Measurements from ENCODE around the gene HS6ST2. TPM values are rescaled to one million over a fixed set of nuclear protein-coding genes. Genes with fewer than 3 reads are reported as not detected.

The HS6ST2 gene
- total RNA-seq, 1 experiment from 2014 or later = 13.4 TPM

DNA sequence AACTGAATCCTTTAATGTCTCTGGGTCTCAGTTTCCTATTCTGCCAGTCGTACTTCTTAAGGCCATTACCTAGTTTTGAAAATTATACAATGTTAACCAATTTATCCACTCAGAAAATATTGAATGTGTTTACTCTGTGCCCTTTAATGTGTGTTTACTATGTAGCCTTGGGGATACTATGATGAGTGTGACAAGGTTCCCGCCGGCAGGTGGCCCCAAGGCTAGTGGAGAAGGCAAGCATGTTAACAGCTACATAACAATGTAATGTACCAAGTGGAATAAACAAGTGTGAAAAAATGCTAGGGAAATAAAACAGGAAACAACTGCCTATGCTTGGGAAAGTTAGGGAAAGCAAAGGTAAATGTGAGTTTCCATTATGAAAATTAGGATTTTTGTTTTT is 282.3 kb downstream of the HS6ST2 start:
- intact Hi-C loops (cut with micrococcal nuclease; ENCODE audit: unreplicated experiment) = no loop called here
- Histone ChIP-seq H3K4me1 (replicated peaks; ENCODE audit: insufficient read depth) (no peaks in the 10 kb centered on the region), H3K4me3 (no peak overlapping the region), H3K4me2 (no peak overlapping the region), H3K27me3 (ENCODE audit: insufficient read depth, low read depth) (no peaks in the 10 kb centered on the region), H4K20me1 (ENCODE audit: insufficient read depth) (no peaks in the 10 kb centered on the region; the same call in 1 of the 2 replicates), H3K79me2 (ENCODE audit: low read depth) (no peaks in the 10 kb centered on the region), H3K27ac (no peak overlapping the region), H3F3A (ENCODE audit: insufficient read depth, low read depth) (no peaks in the 10 kb centered on the region), H3K9me2 (ENCODE audit: insufficient read depth) (no peaks in the 10 kb centered on the region), H3K9me3 (ENCODE audit: insufficient read depth, low read depth) (no peaks in the 10 kb centered on the region), H2AFZ (no peak overlapping the region), H3K36me3 (ENCODE audit: low read depth) (peaks cover 3% of the 10 kb centered on the region; the same call in 1 of the 2 replicates)
- DNase-seq = no peak
- ChIA-PET POLR2A (ENCODE audit: unreplicated experiment) (no interaction called here), CTCF (no interaction called here)
- BruUV-seq (replicated peaks) = no TSS peak
- TF ChIP-seq EZH2 (IDR thresholded peaks at IDR 0.05; ENCODE audit: low read depth) = no peak
- TF ChIP-seq, protein P1, sequence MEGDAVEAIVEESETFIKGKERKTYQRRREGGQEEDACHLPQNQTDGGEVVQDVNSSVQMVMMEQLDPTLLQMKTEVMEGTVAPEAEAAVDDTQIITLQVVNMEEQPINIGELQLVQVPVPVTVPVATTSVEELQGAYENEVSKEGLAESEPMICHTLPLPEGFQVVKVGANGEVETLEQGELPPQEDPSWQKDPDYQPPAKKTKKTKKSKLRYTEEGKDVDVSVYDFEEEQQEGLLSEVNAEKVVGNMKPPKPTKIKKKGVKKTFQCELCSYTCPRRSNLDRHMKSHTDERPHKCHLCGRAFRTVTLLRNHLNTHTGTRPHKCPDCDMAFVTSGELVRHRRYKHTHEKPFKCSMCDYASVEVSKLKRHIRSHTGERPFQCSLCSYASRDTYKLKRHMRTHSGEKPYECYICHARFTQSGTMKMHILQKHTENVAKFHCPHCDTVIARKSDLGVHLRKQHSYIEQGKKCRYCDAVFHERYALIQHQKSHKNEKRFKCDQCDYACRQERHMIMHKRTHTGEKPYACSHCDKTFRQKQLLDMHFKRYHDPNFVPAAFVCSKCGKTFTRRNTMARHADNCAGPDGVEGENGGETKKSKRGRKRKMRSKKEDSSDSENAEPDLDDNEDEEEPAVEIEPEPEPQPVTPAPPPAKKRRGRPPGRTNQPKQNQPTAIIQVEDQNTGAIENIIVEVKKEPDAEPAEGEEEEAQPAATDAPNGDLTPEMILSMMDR (conservative IDR thresholded peaks at IDR 0.05) = no peak

DNA sequence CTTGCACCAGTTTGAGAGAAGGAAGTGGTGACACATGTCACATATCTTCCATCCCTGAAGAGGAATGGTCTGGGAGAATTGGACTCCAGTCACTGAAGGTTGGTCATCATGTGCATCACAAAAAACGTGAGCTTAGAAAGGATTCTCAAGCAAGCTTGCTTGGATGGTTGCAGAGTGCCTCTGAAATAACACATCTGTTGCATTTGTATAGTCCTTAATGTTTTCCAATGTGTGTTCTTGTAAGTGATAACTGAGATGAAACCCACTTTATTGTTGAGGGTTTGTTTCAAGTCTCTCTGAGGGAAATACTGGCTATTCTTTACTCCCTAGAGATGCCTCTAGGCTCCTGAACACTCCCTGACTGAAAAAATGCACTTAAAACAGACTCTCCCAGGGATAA is 285.1 kb downstream of the HS6ST2 start:
- Histone ChIP-seq H3K4me3 (no peak overlapping the region), H3K36me3 (ENCODE audit: low read depth) (peaks cover 3% of the 10 kb centered on the region; the same call in 1 of the 2 replicates), H3K27me3 (ENCODE audit: insufficient read depth, low read depth) (no peaks in the 10 kb centered on the region), H3K27ac (no peak overlapping the region), H4K20me1 (ENCODE audit: insufficient read depth) (no peaks in the 10 kb centered on the region; the same call in 1 of the 2 replicates), H3K4me1 (replicated peaks; ENCODE audit: insufficient read depth) (no peaks in the 10 kb centered on the region), H3K4me2 (no peak overlapping the region), H3K79me2 (ENCODE audit: low read depth) (no peaks in the 10 kb centered on the region), H3K9me2 (ENCODE audit: insufficient read depth) (no peaks in the 10 kb centered on the region), H3F3A (ENCODE audit: insufficient read depth, low read depth) (no peaks in the 10 kb centered on the region), H3K9me3 (ENCODE audit: insufficient read depth, low read depth) (no peaks in the 10 kb centered on the region), H2AFZ (no peak overlapping the region)
- no peak for DNase-seq
- ChIA-PET CTCF (no interaction called here), POLR2A (ENCODE audit: unreplicated experiment) (no interaction called here)
- no TSS peak for BruUV-seq (replicated peaks)
- intact Hi-C loops (cut with micrococcal nuclease; ENCODE audit: unreplicated experiment) = no loop called here
- no peak for TF ChIP-seq EZH2 (IDR thresholded peaks at IDR 0.05; ENCODE audit: low read depth)
- TF ChIP-seq, protein P1 (conservative IDR thresholded peaks at IDR 0.05) = no peak

DNA sequence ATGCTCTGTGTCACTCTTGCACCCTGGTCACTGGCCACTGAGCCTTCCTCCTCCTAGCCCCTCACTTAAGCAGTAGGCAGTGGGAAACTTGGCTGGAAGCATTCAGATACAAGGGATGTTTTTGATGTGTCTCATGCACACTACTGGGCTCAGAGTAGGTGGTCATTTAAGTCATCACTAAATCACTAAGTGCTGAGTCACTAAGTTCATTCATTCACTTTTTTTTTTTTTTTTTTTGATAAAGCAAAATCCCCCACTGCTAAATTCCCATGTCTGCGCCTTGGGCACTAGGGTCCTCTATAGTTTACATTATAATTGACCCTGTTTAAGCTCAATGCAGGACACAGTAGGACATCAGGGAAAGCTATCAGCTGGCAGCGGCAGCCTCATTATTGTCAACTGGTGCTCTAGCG is 287.2 kb downstream of the HS6ST2 start:
- Histone ChIP-seq H3K4me3 (no peak overlapping the region), H3K4me2 (no peak overlapping the region), H3K4me1 (replicated peaks; ENCODE audit: insufficient read depth) (no peaks in the 10 kb centered on the region), H3K36me3 (ENCODE audit: low read depth) (peaks cover 3% of the 10 kb centered on the region; the same call in 1 of the 2 replicates), H3K79me2 (ENCODE audit: low read depth) (no peaks in the 10 kb centered on the region), H3F3A (ENCODE audit: insufficient read depth, low read depth) (no peaks in the 10 kb centered on the region), H2AFZ (no peak overlapping the region), H3K27ac (no peak overlapping the region), H3K9me3 (ENCODE audit: insufficient read depth, low read depth) (no peaks in the 10 kb centered on the region), H4K20me1 (ENCODE audit: insufficient read depth) (no peaks in the 10 kb centered on the region; the same call in 1 of the 2 replicates), H3K27me3 (ENCODE audit: insufficient read depth, low read depth) (no peaks in the 10 kb centered on the region), H3K9me2 (ENCODE audit: insufficient read depth) (no peaks in the 10 kb centered on the region)
- TF ChIP-seq, protein P1 (conservative IDR thresholded peaks at IDR 0.05) = no peak
- TF ChIP-seq EZH2 (IDR thresholded peaks at IDR 0.05; ENCODE audit: low read depth) = no peak
- intact Hi-C loops (cut with micrococcal nuclease; ENCODE audit: unreplicated experiment) = no loop called here
- no TSS peak for BruUV-seq (replicated peaks)
- ChIA-PET CTCF (no interaction called here), POLR2A (ENCODE audit: unreplicated experiment) (no interaction called here)
- no peak for DNase-seq

Measured in PC-9 (cell line).